Endothelial cell of umbilical vein (primary cell): ENCODE results near the gene NXPH4. TPM values are rescaled to one million over a fixed set of nuclear protein-coding genes. Genes with fewer than 3 reads are reported as not detected.

Experiments
- BruUV-seq: library from RNA; stranded (reverse); fragments of 400-500 nt; replicated peaks from 2 replicates; lab custom pipeline; 2021; lab: Mats Ljungman, UMichigan
- CTCF ChIA-PET: fragments of 300-600, 350-600 bp; sonication (Branson Sonifier 250); formaldehyde crosslinking; loops from one replicate; lab custom pipeline; 2021; ENCODE audit warnings: antibody characterized with exemption, inconsistent platforms; lab: Charles Lee
- POLR2A ChIA-PET: fragments of 300-600, 350-600 bp; sonication (Branson Sonifier 250); formaldehyde crosslinking; loops from one replicate; lab custom pipeline; 2021; ENCODE audit warnings: antibody characterized with exemption, inconsistent platforms; lab: Charles Lee
- DNase-seq: peaks from one replicate; pipeline ENCODE4 v3.0.0-alpha.2; 2011; ENCODE audit warnings: low read depth, low spot score
- FAIRE-seq: peaks from 2 replicates; lab custom pipeline; 2011; peaks lifted over from hg19 to GRCh38; lab: Jason Lieb, UNC
- H2AFZ ChIP-seq: 2 replicates; pipeline ENCODE4 v1.6.0; 2012; ENCODE audit warnings: low read depth, low read length, control low read depth, inconsistent platforms
- H3K27ac ChIP-seq: 2 replicates; pipeline ENCODE4 v1.5.1; 2011; ENCODE audit warnings: low read depth, mild to moderate bottlenecking, control low read depth, low read length, moderate library complexity; ENCODE audit not compliant: insufficient read depth
- H3K27me3 ChIP-seq, 2 experiments: 2 replicates each; pipeline versions ENCODE4 v1.6.0 to v1.6.1; 2011; ENCODE audit warnings: low read length in 2 of 2, mixed read lengths in 1 of 2; ENCODE audit not compliant: control insufficient read depth in 2 of 2, insufficient read depth in 2 of 2
- H3K36me3 ChIP-seq, 2 experiments: 2 replicates in 1 of 2; 3 replicates in 1 of 2; pipeline ENCODE4 v1.5.1; 2011; ENCODE audit warnings: low read length in 2 of 2, mild to moderate bottlenecking in 1 of 2, moderate library complexity in 1 of 2; ENCODE audit not compliant: control insufficient read depth in 2 of 2, insufficient read depth in 2 of 2; ENCODE audit errors: extremely low read depth in 1 of 2
- H3K4me1 ChIP-seq: 3 replicates; pipeline ENCODE4 v1.5.1; 2011; ENCODE audit warnings: mild to moderate bottlenecking, low read length; ENCODE audit not compliant: control insufficient read depth, insufficient read depth; ENCODE audit errors: extremely low read depth
- H3K4me2 ChIP-seq: 2 replicates; pipeline ENCODE4 v1.6.1; 2011; ENCODE audit warnings: low read length, control low read depth, mixed read lengths; ENCODE audit not compliant: insufficient read depth
- H3K4me3 ChIP-seq, 3 experiments: fragments of 200-600 bp in 1 of 3; sonication (generic), shearing (Covaris generic) in 1 of 3; replicated peaks in 1 of 3; 2 replicates each; pipeline ENCODE4 v1.5.1; 2011 to 2016; ENCODE audit warnings: control low read depth in 3 of 3, low read length in 3 of 3, mild to moderate bottlenecking in 2 of 3, inconsistent platforms in 1 of 3, low read depth in 1 of 3, moderate library complexity in 1 of 3; ENCODE audit not compliant: insufficient read depth in 1 of 3
- H3K79me2 ChIP-seq: 2 replicates; pipeline ENCODE4 v1.6.0; 2012; ENCODE audit warnings: low read length, inconsistent platforms; ENCODE audit not compliant: control insufficient read depth, insufficient read depth
- H3K9ac ChIP-seq: replicated peaks from 2 replicates; pipeline ENCODE3; 2011; ENCODE audit warnings: low read length, control low read depth; ENCODE audit not compliant: insufficient read depth; ENCODE audit errors: extremely low read depth
- H3K9me1 ChIP-seq: replicated peaks from 3 replicates; pipeline ENCODE4 v1.6.0; 2011; ENCODE audit warnings: mild to moderate bottlenecking, low read length; ENCODE audit not compliant: control insufficient read depth, insufficient read depth; ENCODE audit errors: extremely low read depth
- H3K9me3 ChIP-seq: replicated peaks from 2 replicates; pipeline ENCODE4 v1.5.1; 2012; ENCODE audit warnings: low read length, inconsistent platforms; ENCODE audit not compliant: control insufficient read depth, insufficient read depth
- H4K20me1 ChIP-seq: replicated peaks from 2 replicates; pipeline ENCODE3; 2011; ENCODE audit warnings: mild to moderate bottlenecking, low read length; ENCODE audit not compliant: control insufficient read depth, insufficient read depth; ENCODE audit errors: extremely low read depth
- CTCF ChIP-seq, 2 donors: IDR thresholded peaks; 1 replicate in 1 of 2; 2 replicates in 1 of 2; pipeline ENCODE4 v1.5.1; 2011; ENCODE audit warnings: low read length in 2 of 2, mild to moderate bottlenecking in 2 of 2, moderate library complexity in 2 of 2, control low read depth in 1 of 2, inconsistent platforms in 1 of 2, low read depth in 1 of 2; ENCODE audit not compliant: insufficient read depth in 1 of 2; ENCODE audit errors: extremely low read depth in 1 of 2
- EZH2 ChIP-seq: IDR thresholded peaks from 2 replicates; pipeline ENCODE4 v1.6.1; 2012; ENCODE audit warnings: borderline replicate concordance, low read depth, mild to moderate bottlenecking, moderate library complexity, low read length, inconsistent platforms; ENCODE audit not compliant: severe bottlenecking
- FOS ChIP-seq: IDR thresholded peaks from 2 replicates; pipeline ENCODE4 v1.6.1; 2011; ENCODE audit warnings: mild to moderate bottlenecking, low read length, moderate library complexity, borderline replicate concordance; ENCODE audit not compliant: insufficient read depth
- GATA2 ChIP-seq: IDR thresholded peaks from 2 replicates; pipeline ENCODE4 v1.7.0; 2011; ENCODE audit warnings: low read depth, mild to moderate bottlenecking, moderate library complexity, mixed read lengths, low read length; ENCODE audit not compliant: insufficient read length, insufficient read depth
- JUN ChIP-seq: IDR thresholded peaks from 2 replicates; pipeline ENCODE4 v1.6.1; 2011; ENCODE audit warnings: borderline replicate concordance, low read depth; ENCODE audit not compliant: insufficient read length, insufficient read depth
- MAX ChIP-seq: IDR thresholded peaks from 2 replicates; pipeline ENCODE4 v1.6.1; 2011; ENCODE audit not compliant: insufficient read depth, insufficient read length
- MYC ChIP-seq: IDR thresholded peaks from one replicate; pipeline ENCODE4 v1.6.1; 2011; ENCODE audit warnings: mild to moderate bottlenecking, low read depth, low read length
- POLR2A ChIP-seq: IDR thresholded peaks from 2 replicates; pipeline ENCODE4 v1.6.1; 2012; ENCODE audit warnings: low read depth, mild to moderate bottlenecking, control low read depth, low read length
- POLR2AphosphoS5 ChIP-seq: IDR thresholded peaks from 2 replicates; pipeline ENCODE4 v1.6.1; 2012; ENCODE audit warnings: low read depth, mild to moderate bottlenecking, control low read depth, low read length, moderate library complexity; ENCODE audit not compliant: insufficient read depth
- dilution Hi-C: fragments of 300-500 bp; cut with MboI; formaldehyde crosslinking; loops from one replicate; pipeline ENCODE4 v1.15.0; 2019; ENCODE audit warnings: low sequenced_read_pairs; ENCODE audit not compliant: extremely low pct_ligation_motif_present
- intact Hi-C: fragments of 100-400 bp; cut with micrococcal nuclease; formaldehyde crosslinking; loops from one replicate; pipeline ENCODE4 v1.10.0; 2022
- polyA plus RNA-seq, 4 experiments: library from polyadenylated mRNA; depleted of rRNA in 3 of 4; stranded (reverse) in 3 of 4; unstranded in 1 of 4; fragments of >200 nt; gene quantifications; 2 replicates each; pipeline versions ENCODE4 v1.2.1 to v1.2.3, GENCODE V29; 2011 to 2012; ENCODE audit warnings: missing spikeins in 1 of 4
- total RNA-seq: library from RNA; stranded (reverse); gene quantifications from 2 replicates; pipeline ENCODE4 v1.2.3, GENCODE V29; 2021

Gene NXPH4
- total and polyA plus RNA-seq, 2 donors (not counting 3 experiments of a cell fraction or from before 2014, with no cell fraction given): 0.07 TPM; not detected in 1

GRCh38 chr12:57169046-57169795 lies 47.4 kb upstream of the NXPH4 start:
- TF ChIP-seq MAX (no peak), POLR2A (no peak), MYC (no peak), JUN (no peak), EZH2 (no peak)
- H3K36me3 ChIP-seq: no peaks in the 10 kb centered on the region
- H3K27me3 ChIP-seq: no peaks in the 10 kb centered on the region
- dilution Hi-C loops (no loop called here), intact Hi-C loops (no loop called here)
- H3K9me1 ChIP-seq: no peaks in the 10 kb centered on the region
- H3K4me1 ChIP-seq: no peaks in the 10 kb centered on the region
- H2AFZ ChIP-seq: no peak overlapping the region
- no peaks in the 10 kb centered on the region for H4K20me1 ChIP-seq
- H3K9ac ChIP-seq: no peak overlapping the region
- H3K4me2 ChIP-seq: no peak overlapping the region
- no peak for DNase-seq
- no peaks in the 10 kb centered on the region for H3K9me3 ChIP-seq
- ChIA-PET POLR2A (interaction anchor here (0.6 kb wide), 1 partner anchor 41 kb away, joined by 3 read pairs; the partner anchor contains the start of gene LRP1), CTCF (interaction anchor here (1.0 to 13.0 kb wide), 4 partner anchors 17 to 100 kb away, joined by 3 to 429 read pairs (median 56); partner anchors contain the start of gene LRP1)
- FAIRE-seq: no peak
- no peak overlapping the region for H3K4me3 ChIP-seq
- H3K79me2 ChIP-seq: no peaks in the 10 kb centered on the region
- no TSS peak for BruUV-seq
- no peak overlapping the region for H3K27ac ChIP-seq

GRCh38 chr12:57169969-57170368 lies 46.6 kb upstream of the NXPH4 start:
- DNase-seq (no peak), FAIRE-seq (no peak)
- Histone ChIP-seq H3K4me2 (no peak overlapping the region), H2AFZ (no peak overlapping the region), H3K79me2 (no peaks in the 10 kb centered on the region), H3K9me1 (no peaks in the 10 kb centered on the region), H3K9ac (no peak overlapping the region), H3K9me3 (no peaks in the 10 kb centered on the region), H4K20me1 (no peaks in the 10 kb centered on the region), H3K4me3 (no peak overlapping the region), H3K36me3 (no peaks in the 10 kb centered on the region), H3K4me1 (no peaks in the 10 kb centered on the region), H3K27ac (no peak overlapping the region), H3K27me3 (no peaks in the 10 kb centered on the region)
- BruUV-seq: no TSS peak
- ChIA-PET CTCF (interaction anchor here (1.0 to 13.0 kb wide), 4 partner anchors 16 to 101 kb away, joined by 3 to 429 read pairs (median 56); partner anchors contain the start of gene LRP1), POLR2A (interaction anchor here (0.6 kb wide), 1 partner anchor 42 kb away, joined by 3 read pairs; the partner anchor contains the start of gene LRP1)
- TF ChIP-seq EZH2: no peak
- TF ChIP-seq MAX: no peak
- no peak for TF ChIP-seq CTCF (IDR thresholded peaks at IDR 0.05; ENCODE audit: extremely low read depth in 1 of 2, insufficient read depth in 1 of 2, low read depth in 1 of 2, low read length in 2 of 2)
- TF ChIP-seq POLR2A: no peak
- TF ChIP-seq POLR2AphosphoS5: no peak
- TF ChIP-seq GATA2: no peak
- TF ChIP-seq JUN: no peak
- no peak for TF ChIP-seq MYC
- no peak for TF ChIP-seq FOS
- dilution Hi-C loops: loop anchor here (5.0 kb wide), 1 partner anchor 48 kb away; no protein-coding TSS in a partner anchor
- intact Hi-C loops: no loop called here
